ENCODE results near the gene CLCF1. TPM values are rescaled to one million over a fixed set of nuclear protein-coding genes. Genes with fewer than 3 reads are reported as not detected.

The CLCF1 gene
- total and polyA plus RNA-seq, 9 donors = 2.5 to 22.9 (median 5.0) TPM

DNA sequence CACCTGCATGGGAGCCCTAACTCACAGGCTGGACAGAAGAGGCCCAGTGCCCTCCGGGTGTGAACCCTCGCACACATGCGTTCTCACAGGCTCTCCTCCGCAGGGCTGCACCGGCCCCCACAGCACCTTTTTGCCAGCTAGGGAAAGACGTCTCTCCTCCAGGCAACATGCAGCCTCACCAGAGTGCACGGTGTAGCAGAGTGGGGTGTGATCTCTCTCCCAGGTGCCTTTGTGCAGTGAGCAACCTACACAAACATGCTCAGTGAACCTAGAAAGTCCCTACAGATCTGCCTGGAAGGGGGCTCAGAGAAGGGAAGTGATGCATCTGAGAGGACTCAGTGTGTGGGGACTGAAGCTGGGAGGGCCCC is 38.4 kb upstream of the CLCF1 start:
- H3K4me3 ChIP-seq = no peak overlapping the region
- H3K36me3 ChIP-seq = no peaks in the 10 kb centered on the region
- H3K27me3 ChIP-seq = peaks cover 2% of the 10 kb centered on the region
- no peaks in the 10 kb centered on the region for H3K9me3 ChIP-seq
- DNase-seq = no peak
- TF ChIP-seq POLR2A (IDR thresholded peaks at IDR 0.05) (no peak), EP300 (IDR thresholded peaks at IDR 0.05) (no peak)
- TF ChIP-seq, protein P1, sequence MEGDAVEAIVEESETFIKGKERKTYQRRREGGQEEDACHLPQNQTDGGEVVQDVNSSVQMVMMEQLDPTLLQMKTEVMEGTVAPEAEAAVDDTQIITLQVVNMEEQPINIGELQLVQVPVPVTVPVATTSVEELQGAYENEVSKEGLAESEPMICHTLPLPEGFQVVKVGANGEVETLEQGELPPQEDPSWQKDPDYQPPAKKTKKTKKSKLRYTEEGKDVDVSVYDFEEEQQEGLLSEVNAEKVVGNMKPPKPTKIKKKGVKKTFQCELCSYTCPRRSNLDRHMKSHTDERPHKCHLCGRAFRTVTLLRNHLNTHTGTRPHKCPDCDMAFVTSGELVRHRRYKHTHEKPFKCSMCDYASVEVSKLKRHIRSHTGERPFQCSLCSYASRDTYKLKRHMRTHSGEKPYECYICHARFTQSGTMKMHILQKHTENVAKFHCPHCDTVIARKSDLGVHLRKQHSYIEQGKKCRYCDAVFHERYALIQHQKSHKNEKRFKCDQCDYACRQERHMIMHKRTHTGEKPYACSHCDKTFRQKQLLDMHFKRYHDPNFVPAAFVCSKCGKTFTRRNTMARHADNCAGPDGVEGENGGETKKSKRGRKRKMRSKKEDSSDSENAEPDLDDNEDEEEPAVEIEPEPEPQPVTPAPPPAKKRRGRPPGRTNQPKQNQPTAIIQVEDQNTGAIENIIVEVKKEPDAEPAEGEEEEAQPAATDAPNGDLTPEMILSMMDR (IDR thresholded peaks at IDR 0.05) = no peak
- no peaks in the 10 kb centered on the region for H3K4me1 ChIP-seq (ENCODE audit: insufficient read depth)
- WGBS, 3 donors = 5 to 19% (median 7%) methylated on average over 7 of the region's 7 CpGs
- intact Hi-C loops (cut with DNase I) = no loop called here
- no peak overlapping the region for H3K27ac ChIP-seq

DNA sequence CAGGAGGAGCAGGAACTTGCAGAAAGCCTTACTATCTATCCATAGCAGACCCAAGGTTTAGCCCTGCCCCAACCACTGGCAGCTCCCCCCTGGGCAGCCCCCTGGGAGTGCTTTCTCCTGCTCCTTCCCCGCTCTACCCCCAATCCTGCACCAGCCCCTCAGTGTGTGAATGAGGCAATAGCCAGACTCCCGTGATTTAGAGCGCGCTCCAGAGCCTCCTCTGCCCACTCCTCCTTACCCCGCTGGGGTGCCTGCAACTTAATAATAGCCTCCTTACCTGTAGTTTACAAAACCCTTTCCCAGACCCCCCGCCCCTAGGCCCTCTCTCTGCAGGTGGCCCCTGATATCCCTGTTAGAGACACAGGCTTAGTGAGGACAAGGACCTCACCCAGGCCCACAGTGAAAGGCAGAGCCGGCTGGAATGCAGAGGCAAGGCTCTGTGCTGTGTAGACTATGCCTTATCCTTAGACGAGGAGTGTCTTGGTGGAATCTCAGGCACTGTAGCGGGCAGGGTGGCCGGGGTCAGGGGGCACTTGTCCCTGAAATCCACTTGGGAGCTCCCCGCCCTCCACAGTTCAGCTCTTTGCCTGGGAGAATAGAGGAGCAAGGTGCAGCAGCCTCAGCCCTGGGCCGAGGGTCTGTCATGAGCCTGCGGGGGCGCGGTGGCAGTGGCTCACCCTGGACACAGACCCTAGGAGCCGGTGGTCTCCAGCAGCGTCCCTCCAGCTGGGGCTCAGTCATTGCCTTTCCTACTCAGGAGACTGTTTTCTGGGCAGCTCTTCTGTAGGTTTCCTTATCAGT is 37.8 kb upstream of the CLCF1 start:
- H3K27ac ChIP-seq = no peak overlapping the region
- DNase-seq = no peak
- intact Hi-C loops (cut with DNase I) = no loop called here
- WGBS, 3 donors = 51 to 60% (median 51%) methylated on average over 17 of the region's 17 CpGs
- peaks cover 2% of the 10 kb centered on the region for H3K27me3 ChIP-seq
- no peaks in the 10 kb centered on the region for H3K36me3 ChIP-seq
- H3K9me3 ChIP-seq = no peaks in the 10 kb centered on the region
- H3K4me1 ChIP-seq (ENCODE audit: insufficient read depth) = no peaks in the 10 kb centered on the region
- no peak for TF ChIP-seq EP300 (IDR thresholded peaks at IDR 0.05)
- TF ChIP-seq, protein P1 (IDR thresholded peaks at IDR 0.05) = no peak
- no peak for TF ChIP-seq POLR2A (IDR thresholded peaks at IDR 0.05)
- H3K4me3 ChIP-seq = no peak overlapping the region

DNA sequence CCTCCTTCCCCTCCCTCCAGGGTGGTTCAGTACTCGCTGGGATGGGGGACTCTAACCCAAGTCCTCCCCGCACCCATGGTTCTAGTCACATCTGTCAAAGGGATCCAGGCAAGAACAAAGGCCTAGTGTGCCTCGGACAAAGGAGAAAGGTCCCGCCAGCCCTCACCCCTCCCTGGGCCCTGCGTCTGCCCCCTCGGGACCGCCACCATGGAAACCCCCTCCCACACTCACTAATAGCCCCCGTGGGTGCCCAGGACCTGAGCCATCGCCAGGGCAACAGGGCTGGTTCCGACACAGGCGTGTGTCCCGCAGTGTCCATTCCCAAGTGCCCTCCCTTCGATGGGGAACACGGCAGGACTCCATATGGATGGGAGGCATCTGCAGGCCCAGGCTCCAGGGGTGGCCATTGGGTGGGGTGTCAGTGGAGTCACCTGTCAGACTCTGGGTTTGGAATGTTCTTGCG is 37.0 kb upstream of the CLCF1 start:
- intact Hi-C loops (cut with DNase I) = no loop called here

DNA sequence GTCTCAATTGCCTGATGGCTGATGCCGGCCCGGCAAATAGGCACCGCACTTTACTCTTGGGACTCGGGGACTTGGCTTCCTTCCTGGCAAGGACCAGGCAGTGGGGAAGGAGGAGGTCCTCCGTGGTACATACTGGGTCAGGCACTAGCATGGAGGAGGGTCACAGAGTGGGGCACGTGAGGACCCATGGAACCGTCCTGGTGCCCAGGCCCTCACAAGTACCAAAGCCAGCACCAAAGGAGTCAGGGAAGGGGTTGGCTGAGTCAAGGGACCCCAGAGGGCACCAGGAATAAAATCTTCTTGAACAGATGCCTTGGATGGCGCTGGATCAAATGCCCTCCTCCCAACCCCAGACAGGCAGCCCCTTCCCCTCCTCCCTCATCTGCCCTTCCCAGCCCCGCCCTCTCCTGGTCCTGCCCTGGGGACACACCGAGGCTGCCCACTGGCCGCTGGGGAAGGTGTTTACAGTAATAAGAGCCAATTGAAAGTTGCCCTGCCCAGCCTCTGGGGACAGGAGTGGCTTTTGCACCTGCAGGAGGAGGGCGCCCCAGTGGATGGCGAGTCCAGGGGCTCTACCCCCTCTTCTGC is 36.5 kb upstream of the CLCF1 start:
- intact Hi-C loops (cut with DNase I) = loop anchor here in 1 of 4 donors (10.0 kb wide), 1 partner anchor 95 kb away; the partner anchor contains the start of genes CDK2AP2 and PITPNM1
- no peak overlapping the region for H3K4me3 ChIP-seq
- H3K4me1 ChIP-seq (ENCODE audit: insufficient read depth) = no peaks in the 10 kb centered on the region
- no peak for TF ChIP-seq EP300 (IDR thresholded peaks at IDR 0.05)
- TF ChIP-seq POLR2A (IDR thresholded peaks at IDR 0.05) = no peak
- TF ChIP-seq, protein P1 (IDR thresholded peaks at IDR 0.05) = no peak
- no peak for DNase-seq
- no peaks in the 10 kb centered on the region for H3K9me3 ChIP-seq
- WGBS, 3 donors = 33 to 45% (median 36%) methylated on average over 13 of the region's 13 CpGs
- no peaks in the 10 kb centered on the region for H3K36me3 ChIP-seq
- no peak overlapping the region for H3K27ac ChIP-seq
- H3K27me3 ChIP-seq = peaks cover 2% of the 10 kb centered on the region

More for the DNA sequence above, 37.0 kb upstream of the CLCF1 start:
- no peak for DNase-seq
- WGBS, 3 donors = 55 to 64% (median 59%) methylated on average over 15 of the region's 15 CpGs
- Histone ChIP-seq H3K27ac (no peak overlapping the region), H3K27me3 (peaks cover 2% of the 10 kb centered on the region), H3K9me3 (no peaks in the 10 kb centered on the region), H3K4me1 (ENCODE audit: insufficient read depth) (no peaks in the 10 kb centered on the region), H3K36me3 (no peaks in the 10 kb centered on the region), H3K4me3 (no peak overlapping the region)
- TF ChIP-seq POLR2A (IDR thresholded peaks at IDR 0.05) (no peak), EP300 (IDR thresholded peaks at IDR 0.05) (no peak)
- TF ChIP-seq, protein P1 (IDR thresholded peaks at IDR 0.05) = no peak
